Caki2 (cell line): ENCODE measurements around the gene DDI2. TPM values are rescaled to one million over a fixed set of nuclear protein-coding genes. Genes with fewer than 3 reads are reported as not detected.

Experiments
- DNase-seq: peaks from one replicate; pipeline ENCODE4 v3.0.0-alpha.2; 2015; ENCODE audit warnings: low read depth
- in situ Hi-C: cut with HindIII; loops from 2 replicates; pipeline ENCODE4 v1.10.0; 2016; ENCODE audit warnings: low sequenced_read_pairs, low pct_unique_long_range_greater_than_20kb, mixed read lengths
- total RNA-seq: library from RNA; depleted of rRNA; stranded (reverse); fragments of >200 nt; shearing (Covaris generic); gene quantifications from 2 replicates; pipeline ENCODE4 v1.2.3, GENCODE V29; 2014; ENCODE audit warnings: low replicate concordance; rRNA removed

DDI2 gene
- 0.98 and 4.3 TPM in 2 replicates for total RNA-seq

- in situ Hi-C loops = no loop called here
- peak; percentile 99 for DNase-seq
These were observed at the start of gene DDI2 for GRCh38 chr1:15617173-15618076. Gene DDI2, plus strand, starts transcription at chr1:15617458. Its CDS starts 213 bp downstream, at chr1:15617671.

GRCh38 chr1:15568387-15569073 is 48.7 kb upstream of the DDI2 start:
- in situ Hi-C loops = no loop called here

GRCh38 chr1:15570861-15571260 is 46.4 kb upstream of the DDI2 start:
- no peak for DNase-seq
- in situ Hi-C loops = no loop called here

More at GRCh38 chr1:15568387-15569073, 48.7 kb upstream of the DDI2 start:
- no peak for DNase-seq

- no peak for DNase-seq
- in situ Hi-C loops = no loop called here
These were observed 46.0 kb upstream of the DDI2 start for GRCh38 chr1:15571266-15571665.

- DNase-seq = peak; percentile 22
- in situ Hi-C loops = no loop called here
These were observed 43.8 kb upstream of the DDI2 start for GRCh38 chr1:15573477-15573876.

- in situ Hi-C loops = no loop called here
- peak; percentile 91 for DNase-seq
These were observed 42.5 kb upstream of the DDI2 start for GRCh38 chr1:15574741-15575140.

GRCh38 chr1:15575549-15576150 is 41.6 kb upstream of the DDI2 start:
- in situ Hi-C loops = no loop called here
- DNase-seq = no peak

GRCh38 chr1:15577691-15578090 is 39.6 kb upstream of the DDI2 start:
- DNase-seq = no peak
- in situ Hi-C loops = no loop called here

- in situ Hi-C loops = no loop called here
- no peak for DNase-seq
These were observed 38.2 kb upstream of the DDI2 start for GRCh38 chr1:15578921-15579682.

- in situ Hi-C loops = no loop called here
These were observed 37.6 kb upstream of the DDI2 start for GRCh38 chr1:15579683-15580047.

GRCh38 chr1:15583016-15583706 is 34.1 kb upstream of the DDI2 start:
- DNase-seq = no peak

More at GRCh38 chr1:15579683-15580047, 37.6 kb upstream of the DDI2 start:
- no peak for DNase-seq

GRCh38 chr1:15584489-15585363 is 32.5 kb upstream of the DDI2 start, which contains the start of gene AGMAT:
Gene AGMAT, minus strand, starts transcription at chr1:15585051. Its CDS starts 84 bp downstream, at chr1:15584967.
- no peak for DNase-seq
- in situ Hi-C loops = no loop called here

More at GRCh38 chr1:15583016-15583706, 34.1 kb upstream of the DDI2 start:
- in situ Hi-C loops = no loop called here

GRCh38 chr1:15592285-15592684 is 25.0 kb upstream of the DDI2 start:
- in situ Hi-C loops = no loop called here
- DNase-seq = no peak

GRCh38 chr1:15595809-15596617 is 21.2 kb upstream of the DDI2 start:
- in situ Hi-C loops = no loop called here
- no peak for DNase-seq

- no peak for DNase-seq
- in situ Hi-C loops = no loop called here
These were observed 18.8 kb upstream of the DDI2 start for GRCh38 chr1:15598436-15598835.
